ENCODE data around the gene SPG21.

Gene SPG21

DNA sequence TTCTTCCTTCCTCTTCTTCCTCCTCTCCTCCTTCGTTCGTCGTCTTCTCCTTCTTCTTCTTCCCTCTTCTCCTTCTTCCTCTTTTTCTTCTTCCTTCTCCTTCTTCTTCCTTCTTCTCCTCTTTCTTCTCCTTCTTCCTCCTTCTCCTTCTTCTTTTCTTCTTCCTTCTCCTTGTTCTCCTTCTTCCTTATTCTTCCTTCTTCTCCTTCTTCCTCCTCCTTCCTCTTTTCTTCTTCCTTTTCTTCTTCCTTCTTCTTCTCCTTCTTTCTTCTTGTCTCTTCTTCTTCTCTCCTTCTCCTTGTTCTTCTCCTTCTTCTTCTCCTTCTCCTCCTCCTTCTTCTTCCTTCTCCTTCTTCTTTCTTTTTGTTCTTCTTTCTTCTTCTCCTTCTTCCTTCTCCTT, 35.3 kb downstream of the SPG21 start:
- H3K27ac ChIP-seq (ENCODE audit: low read depth, low read length): no peak overlapping the region
- H3K27me3 ChIP-seq (ENCODE audit: control insufficient read depth in 1 of 2, insufficient read depth in 2 of 2, low read length in 2 of 2): no peaks in the 10 kb centered on the region
- H3K4me3 ChIP-seq (ENCODE audit: low read depth in 1 of 2, low read length in 2 of 2): no peak overlapping the region
- no peaks in the 10 kb centered on the region for H3K4me1 ChIP-seq (ENCODE audit: insufficient read depth, low read length)
- H3K36me3 ChIP-seq (ENCODE audit: insufficient read depth, low read length): peaks cover 30% of the 10 kb centered on the region
- H3K9me3 ChIP-seq (ENCODE audit: low read length): no peaks in the 10 kb centered on the region
- H3K9ac ChIP-seq (ENCODE audit: low read length): no peak overlapping the region

GRCh38 chr15:64951777-64952418, 37.8 kb downstream of the SPG21 start:
- no peak overlapping the region for H3K27ac ChIP-seq (ENCODE audit: low read depth, low read length)
- peaks cover 18% of the 10 kb centered on the region for H3K36me3 ChIP-seq (ENCODE audit: insufficient read depth, low read length)
- no peak overlapping the region for H3K4me3 ChIP-seq (ENCODE audit: low read depth in 1 of 2, low read length in 2 of 2)
- H3K9me3 ChIP-seq (ENCODE audit: low read length): no peaks in the 10 kb centered on the region
- H3K9ac ChIP-seq (ENCODE audit: low read length): no peak overlapping the region
- H3K4me1 ChIP-seq (ENCODE audit: insufficient read depth, low read length): no peaks in the 10 kb centered on the region
- H3K27me3 ChIP-seq (ENCODE audit: control insufficient read depth in 1 of 2, insufficient read depth in 2 of 2, low read length in 2 of 2): no peaks in the 10 kb centered on the region

- Histone ChIP-seq H3K27ac (ENCODE audit: low read depth, low read length) (no peak overlapping the region), H3K4me3 (ENCODE audit: low read depth in 1 of 2, low read length in 2 of 2) (no peak overlapping the region), H3K36me3 (ENCODE audit: insufficient read depth, low read length) (peaks cover 16% of the 10 kb centered on the region), H3K4me1 (ENCODE audit: insufficient read depth, low read length) (no peaks in the 10 kb centered on the region), H3K27me3 (ENCODE audit: control insufficient read depth in 1 of 2, insufficient read depth in 2 of 2, low read length in 2 of 2) (no peaks in the 10 kb centered on the region), H3K9me3 (ENCODE audit: low read length) (no peaks in the 10 kb centered on the region), H3K9ac (ENCODE audit: low read length) (no peak overlapping the region)
Measured at GRCh38 chr15:64950888-64951287, 38.8 kb downstream of the SPG21 start.

- Histone ChIP-seq H3K4me1 (ENCODE audit: insufficient read depth, low read length) (no peaks in the 10 kb centered on the region), H3K9ac (ENCODE audit: low read length) (no peak overlapping the region), H3K36me3 (ENCODE audit: insufficient read depth, low read length) (peaks cover 9% of the 10 kb centered on the region), H3K4me3 (ENCODE audit: low read depth in 1 of 2, low read length in 2 of 2) (no peak overlapping the region), H3K27me3 (ENCODE audit: control insufficient read depth in 1 of 2, insufficient read depth in 2 of 2, low read length in 2 of 2) (no peaks in the 10 kb centered on the region), H3K27ac (ENCODE audit: low read depth, low read length) (no peak overlapping the region), H3K9me3 (ENCODE audit: low read length) (no peaks in the 10 kb centered on the region)
Measured at GRCh38 chr15:64949383-64950186, 40.1 kb downstream of the SPG21 start.

GRCh38 chr15:64948916-64949315, 40.8 kb downstream of the SPG21 start:
- H3K4me3 ChIP-seq (ENCODE audit: low read depth in 1 of 2, low read length in 2 of 2): no peak overlapping the region
- H3K27me3 ChIP-seq (ENCODE audit: control insufficient read depth in 1 of 2, insufficient read depth in 2 of 2, low read length in 2 of 2): no peaks in the 10 kb centered on the region
- H3K27ac ChIP-seq (ENCODE audit: low read depth, low read length): no peak overlapping the region
- no peaks in the 10 kb centered on the region for H3K9me3 ChIP-seq (ENCODE audit: low read length)
- no peaks in the 10 kb centered on the region for H3K4me1 ChIP-seq (ENCODE audit: insufficient read depth, low read length)
- H3K9ac ChIP-seq (ENCODE audit: low read length): no peak overlapping the region
- peaks cover 14% of the 10 kb centered on the region for H3K36me3 ChIP-seq (ENCODE audit: insufficient read depth, low read length)

GRCh38 chr15:64947211-64947610, 42.5 kb downstream of the SPG21 start:
- H3K9me3 ChIP-seq (ENCODE audit: low read length): no peaks in the 10 kb centered on the region
- H3K4me3 ChIP-seq (ENCODE audit: low read depth in 1 of 2, low read length in 2 of 2): no peak overlapping the region
- peaks cover 14% of the 10 kb centered on the region for H3K36me3 ChIP-seq (ENCODE audit: insufficient read depth, low read length)
- H3K4me1 ChIP-seq (ENCODE audit: insufficient read depth, low read length): no peaks in the 10 kb centered on the region
- no peaks in the 10 kb centered on the region for H3K27me3 ChIP-seq (ENCODE audit: control insufficient read depth in 1 of 2, insufficient read depth in 2 of 2, low read length in 2 of 2)
- H3K27ac ChIP-seq (ENCODE audit: low read depth, low read length): no peak overlapping the region
- no peak overlapping the region for H3K9ac ChIP-seq (ENCODE audit: low read length)

DNA sequence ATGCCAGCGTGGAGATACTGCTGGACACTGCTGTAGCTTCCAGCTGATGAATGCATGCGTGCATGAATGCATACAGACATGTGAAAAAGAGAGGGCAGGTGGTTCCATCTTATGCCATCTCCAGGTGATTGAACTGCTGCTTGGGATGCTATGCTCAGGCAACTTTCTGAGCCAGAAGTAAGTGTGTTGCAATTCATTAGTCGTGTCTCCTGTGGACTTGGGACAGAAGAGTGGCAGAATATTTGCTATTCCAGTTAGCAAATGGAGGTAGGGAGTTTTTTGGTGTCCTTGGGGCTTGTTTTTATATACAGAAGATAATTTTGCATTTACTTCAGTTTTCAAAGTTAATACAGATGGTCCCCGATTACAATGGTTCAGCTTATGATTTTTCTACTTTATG, 44.8 kb downstream of the SPG21 start:
- peaks cover 14% of the 10 kb centered on the region for H3K36me3 ChIP-seq (ENCODE audit: insufficient read depth, low read length)
- H3K9me3 ChIP-seq (ENCODE audit: low read length): no peaks in the 10 kb centered on the region
- H3K9ac ChIP-seq (ENCODE audit: low read length): no peak overlapping the region
- no peak overlapping the region for H3K27ac ChIP-seq (ENCODE audit: low read depth, low read length)
- H3K4me3 ChIP-seq (ENCODE audit: low read depth in 1 of 2, low read length in 2 of 2): no peak overlapping the region
- no peaks in the 10 kb centered on the region for H3K4me1 ChIP-seq (ENCODE audit: insufficient read depth, low read length)
- H3K27me3 ChIP-seq (ENCODE audit: control insufficient read depth in 1 of 2, insufficient read depth in 2 of 2, low read length in 2 of 2): no peaks in the 10 kb centered on the region

GRCh38 chr15:64943512-64944225, 46.0 kb downstream of the SPG21 start:
- Histone ChIP-seq H3K27me3 (ENCODE audit: control insufficient read depth in 1 of 2, insufficient read depth in 2 of 2, low read length in 2 of 2) (no peaks in the 10 kb centered on the region), H3K36me3 (ENCODE audit: insufficient read depth, low read length) (peaks cover 14% of the 10 kb centered on the region)

DNA sequence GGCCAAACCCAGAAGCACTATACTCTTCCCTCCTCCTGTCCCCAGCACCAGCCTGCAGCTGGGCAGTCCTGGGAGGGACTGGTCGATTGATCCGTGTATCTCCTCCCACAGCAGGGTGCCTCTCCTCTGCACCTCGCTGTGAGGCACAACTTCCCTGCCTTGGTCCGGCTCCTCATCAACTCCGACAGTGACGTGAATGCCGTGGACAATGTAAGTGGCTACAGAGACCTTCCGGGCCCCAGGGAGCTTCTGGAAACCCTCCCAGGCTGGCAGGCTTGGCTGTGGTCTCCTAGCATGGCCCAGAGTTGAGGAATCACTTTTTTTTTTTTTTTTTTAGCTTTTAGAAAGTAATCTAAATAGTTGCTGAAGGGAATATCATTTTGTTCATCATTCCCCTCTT, 47.4 kb downstream of the SPG21 start:
- Histone ChIP-seq H3K4me3 (ENCODE audit: low read depth in 1 of 2, low read length in 2 of 2) (no peak overlapping the region), H3K4me1 (ENCODE audit: insufficient read depth, low read length) (no peaks in the 10 kb centered on the region), H3K27ac (ENCODE audit: low read depth, low read length) (no peak overlapping the region), H3K9me3 (ENCODE audit: low read length) (no peaks in the 10 kb centered on the region), H3K36me3 (ENCODE audit: insufficient read depth, low read length) (peaks cover 14% of the 10 kb centered on the region), H3K9ac (ENCODE audit: low read length) (no peak overlapping the region), H3K27me3 (ENCODE audit: control insufficient read depth in 1 of 2, insufficient read depth in 2 of 2, low read length in 2 of 2) (no peaks in the 10 kb centered on the region)

More at GRCh38 chr15:64943512-64944225, 46.0 kb downstream of the SPG21 start:
- no peaks in the 10 kb centered on the region for H3K9me3 ChIP-seq (ENCODE audit: low read length)
- H3K4me3 ChIP-seq (ENCODE audit: low read depth in 1 of 2, low read length in 2 of 2): no peak overlapping the region
- H3K9ac ChIP-seq (ENCODE audit: low read length): no peak overlapping the region
- H3K4me1 ChIP-seq (ENCODE audit: insufficient read depth, low read length): no peaks in the 10 kb centered on the region
- H3K27ac ChIP-seq (ENCODE audit: low read depth, low read length): no peak overlapping the region

DNA sequence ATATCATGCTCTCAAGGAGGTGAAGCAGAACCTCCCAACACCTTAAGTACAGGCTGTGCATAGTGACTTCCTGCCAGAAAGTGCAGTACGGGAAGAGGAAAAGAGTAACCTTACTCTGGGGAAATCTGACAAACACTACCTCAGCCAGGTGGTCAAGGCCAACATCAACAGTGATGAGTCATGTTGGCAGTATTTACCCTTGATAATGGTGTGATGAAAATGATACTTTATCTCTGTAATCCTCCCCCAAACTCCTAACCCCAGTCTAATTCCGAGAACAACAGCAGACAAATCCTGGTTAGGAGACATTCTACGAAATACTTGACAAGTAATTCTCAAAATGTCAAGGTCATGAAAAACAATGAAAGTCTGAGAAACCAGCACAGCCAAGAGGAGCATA, 51.5 kb downstream of the SPG21 start:
- peaks cover 4% of the 10 kb centered on the region for H3K36me3 ChIP-seq (ENCODE audit: insufficient read depth, low read length)
- no peak overlapping the region for H3K9ac ChIP-seq (ENCODE audit: low read length)
- no peak overlapping the region for H3K4me3 ChIP-seq (ENCODE audit: low read depth in 1 of 2, low read length in 2 of 2)
- no peaks in the 10 kb centered on the region for H3K9me3 ChIP-seq (ENCODE audit: low read length)
- no peaks in the 10 kb centered on the region for H3K4me1 ChIP-seq (ENCODE audit: insufficient read depth, low read length)
- no peaks in the 10 kb centered on the region for H3K27me3 ChIP-seq (ENCODE audit: control insufficient read depth in 1 of 2, insufficient read depth in 2 of 2, low read length in 2 of 2)
- no peak overlapping the region for H3K27ac ChIP-seq (ENCODE audit: low read depth, low read length)

- H3K9ac ChIP-seq (ENCODE audit: low read length): no peak overlapping the region
- H3K4me3 ChIP-seq (ENCODE audit: low read depth in 1 of 2, low read length in 2 of 2): no peak overlapping the region
- no peaks in the 10 kb centered on the region for H3K9me3 ChIP-seq (ENCODE audit: low read length)
- H3K27me3 ChIP-seq (ENCODE audit: control insufficient read depth in 1 of 2, insufficient read depth in 2 of 2, low read length in 2 of 2): no peaks in the 10 kb centered on the region
- H3K36me3 ChIP-seq (ENCODE audit: insufficient read depth, low read length): peaks cover 9% of the 10 kb centered on the region
- H3K27ac ChIP-seq (ENCODE audit: low read depth, low read length): no peak overlapping the region
- H3K4me1 ChIP-seq (ENCODE audit: insufficient read depth, low read length): no peaks in the 10 kb centered on the region
Measured at GRCh38 chr15:64934023-64934422, 55.7 kb downstream of the SPG21 start.

Measured in muscle layer of colon (tissue), 2 donors.